OCI-LY1 (cell line): ENCODE measurements around the gene IBA57.

Experiments
- H2AFZ ChIP-seq: fragments of 200-600 bp; sonication (generic), shearing (Covaris generic); 2 replicates; pipeline ENCODE4 v1.6.0; 2014; ENCODE audit warnings: antibody characterized with exemption, mild to moderate bottlenecking, low read length
- H3F3A ChIP-seq: fragments of 200-600 bp; sonication (generic), shearing (Covaris generic); 2 replicates; pipeline ENCODE4 v1.6.0; 2014; ENCODE audit warnings: mild to moderate bottlenecking, antibody characterized with exemption, low read length, moderate library complexity; ENCODE audit not compliant: insufficient read depth
- H3K27ac ChIP-seq: fragments of 200-600 bp; sonication (generic); 2 replicates; pipeline ENCODE4 v1.5.1; 2014; ENCODE audit warnings: low read length, mixed run types, mild to moderate bottlenecking, low read depth; ENCODE audit not compliant: poor library complexity, severe bottlenecking
- H3K27me3 ChIP-seq: fragments of 200-600 bp; sonication (generic); 2 replicates; pipeline ENCODE4 v1.6.0; 2014; ENCODE audit warnings: antibody characterized with exemption, mild to moderate bottlenecking, low read length, moderate library complexity; ENCODE audit not compliant: insufficient read depth
- H3K36me3 ChIP-seq: fragments of 200-600 bp; sonication (generic); 2 replicates; pipeline ENCODE4 v1.6.1; 2014; ENCODE audit warnings: mild to moderate bottlenecking, antibody characterized with exemption, low read length, moderate library complexity, mixed read lengths; ENCODE audit not compliant: insufficient read depth
- H3K4me1 ChIP-seq: fragments of 200-600 bp; sonication (generic); 2 replicates; pipeline ENCODE4 v1.5.1; 2014; ENCODE audit warnings: mild to moderate bottlenecking, low read length, moderate library complexity; ENCODE audit not compliant: insufficient read depth, severe bottlenecking
- H3K4me2 ChIP-seq: fragments of 200-600 bp; sonication (generic), shearing (Covaris generic); 2 replicates; pipeline ENCODE4 v1.6.1; 2014; ENCODE audit warnings: low read length
- H3K4me3 ChIP-seq: fragments of 200-600 bp; sonication (generic); 2 replicates; pipeline ENCODE4 v1.5.1; 2014; ENCODE audit warnings: low read length, low read depth, mild to moderate bottlenecking, mixed read lengths; ENCODE audit not compliant: poor library complexity, severe bottlenecking
- H3K79me2 ChIP-seq: fragments of 200-600 bp; shearing (Covaris generic); 2 replicates; pipeline ENCODE4 v1.6.1; 2016; ENCODE audit warnings: mixed run types, low read length, mixed read lengths; ENCODE audit not compliant: insufficient read depth
- H3K9ac ChIP-seq: fragments of 200-600 bp; sonication (generic), shearing (Covaris generic); 2 replicates; pipeline ENCODE4 v1.6.1; 2014; ENCODE audit warnings: mild to moderate bottlenecking, low read length, mixed read lengths
- H3K9me2 ChIP-seq: fragments of 200-600 bp; sonication (generic), shearing (Covaris generic); 2 replicates; pipeline ENCODE4 v1.6.1; 2014; ENCODE audit warnings: low read depth, mild to moderate bottlenecking, low read length, mixed read lengths
- H3K9me3 ChIP-seq: fragments of 200-600 bp; shearing (Covaris generic); 2 replicates; pipeline ENCODE4 v1.6.1; 2014; ENCODE audit warnings: low read length, mixed read lengths
- H4K20me1 ChIP-seq: fragments of 200-600 bp; sonication (generic), shearing (Covaris generic); 2 replicates; pipeline ENCODE4 v1.6.0; 2016; ENCODE audit warnings: mild to moderate bottlenecking, low read length; ENCODE audit not compliant: insufficient read depth
- CTCF ChIP-seq: fragments of 200-600 bp; sonication (generic), shearing (Covaris generic); IDR thresholded peaks from 2 replicates; pipeline ENCODE4 v1.5.1; 2017; ENCODE audit warnings: mild to moderate bottlenecking, antibody characterized with exemption, low read length, moderate library complexity, mixed read lengths
- EZH2 ChIP-seq: fragments of 200-600 bp; sonication (generic), shearing (Covaris generic); IDR thresholded peaks from 2 replicates; pipeline ENCODE4 v1.8.0; 2017; ENCODE audit warnings: borderline replicate concordance, mixed run types, mild to moderate bottlenecking, antibody characterized with exemption, low read length, moderate library complexity, mixed read lengths

Gene IBA57

GRCh38 chr1:228150120-228150460, 15.5 kb upstream of the IBA57 start:
- Histone ChIP-seq H3K27ac (no peak overlapping the region), H4K20me1 (no peaks in the 10 kb centered on the region), H3K36me3 (peaks cover 14% of the 10 kb centered on the region; the same call in 1 of the 2 replicates), H3K27me3 (no peaks in the 10 kb centered on the region), H3K79me2 (no peaks in the 10 kb centered on the region; the same call in 1 of the 2 replicates), H2AFZ (no peak overlapping the region), H3K4me3 (no peak overlapping the region), H3K4me1 (peaks cover 6% of the 10 kb centered on the region), H3K9me2 (no peaks in the 10 kb centered on the region), H3K4me2 (no peak overlapping the region), H3K9ac (no peak overlapping the region), H3F3A (no peaks in the 10 kb centered on the region), H3K9me3 (no peaks in the 10 kb centered on the region)
- no peak for TF ChIP-seq CTCF

- Histone ChIP-seq H3K79me2 (no peaks in the 10 kb centered on the region), H4K20me1 (no peaks in the 10 kb centered on the region), H2AFZ (no peak overlapping the region)
Observed at GRCh38 chr1:228150461-228151179, 15.0 kb upstream of the IBA57 start.

GRCh38 chr1:228151180-228151925, 14.3 kb upstream of the IBA57 start:
- H3K79me2 ChIP-seq, result no peaks in the 10 kb centered on the region
- TF ChIP-seq CTCF, result no peak
- TF ChIP-seq EZH2, result no peak
- peaks cover 6% of the 10 kb centered on the region for H3K4me1 ChIP-seq
- no peaks in the 10 kb centered on the region for H4K20me1 ChIP-seq
- no peaks in the 10 kb centered on the region for H3K27me3 ChIP-seq
- H3K27ac ChIP-seq, result no peak overlapping the region
- peaks cover 14% of the 10 kb centered on the region; the same call in 1 of the 2 replicates for H3K36me3 ChIP-seq
- no peak overlapping the region for H2AFZ ChIP-seq
- no peaks in the 10 kb centered on the region for H3K9me2 ChIP-seq
- H3K9ac ChIP-seq, result no peak overlapping the region
- H3K9me3 ChIP-seq, result no peaks in the 10 kb centered on the region
- no peak overlapping the region for H3K4me3 ChIP-seq
- no peaks in the 10 kb centered on the region for H3F3A ChIP-seq
- no peak overlapping the region for H3K4me2 ChIP-seq

More at GRCh38 chr1:228150461-228151179, 15.0 kb upstream of the IBA57 start:
- Histone ChIP-seq H3K4me3 (no peak overlapping the region), H3K36me3 (peaks cover 14% of the 10 kb centered on the region; the same call in 1 of the 2 replicates), H3K9me2 (no peaks in the 10 kb centered on the region), H3K9ac (no peak overlapping the region), H3K4me2 (no peak overlapping the region), H3K9me3 (no peaks in the 10 kb centered on the region), H3K4me1 (peaks cover 6% of the 10 kb centered on the region), H3K27me3 (no peaks in the 10 kb centered on the region), H3F3A (no peaks in the 10 kb centered on the region), H3K27ac (no peak overlapping the region)
- no peak for TF ChIP-seq CTCF
- no peak for TF ChIP-seq EZH2
